K562 (cell line): Measurements from ENCODE around the gene GABPB2. TPM values are rescaled to one million over a fixed set of nuclear protein-coding genes. Genes with fewer than 3 reads are reported as not detected.
A peak's percentile ranks its signal among the peaks of the same experiment; 100 is the strongest.

ENCODE experiments used
- BRF2 ChIP-seq: IDR thresholded peaks from 3 replicates; pipeline ENCODE4 v1.6.1; 2011; ENCODE audit warnings: borderline replicate concordance, mild to moderate bottlenecking; ENCODE audit not compliant: insufficient read length, insufficient read depth
- CEBPB ChIP-seq: fragments of 450-650 bp; IDR thresholded peaks from 2 replicates; pipeline ENCODE4 v1.6.1; 2016; ENCODE audit warnings: missing genetic modification characterization, missing compliant biosample characterization
- CXXC5 ChIP-seq: fragments of 250-450 bp; sonication (Bioruptor Pico); IDR thresholded peaks from 2 replicates; pipeline ENCODE4 v1.8.0; 2022; ENCODE audit warnings: inconsistent platforms, mild to moderate bottlenecking, moderate library complexity
- HIVEP1 ChIP-seq: fragments of 250-450 bp; sonication (Bioruptor Pico); IDR thresholded peaks from 2 replicates; pipeline ENCODE4 v1.4.0; 2020; ENCODE audit warnings: mild to moderate bottlenecking
- MAFG ChIP-seq: fragments of 450-650 bp; conservative IDR thresholded peaks from 2 replicates; pipeline ENCODE4 v1.6.1; 2016; ENCODE audit warnings: missing genetic modification characterization, missing compliant biosample characterization
- MEF2D ChIP-seq: conservative IDR thresholded peaks from 2 replicates; pipeline ENCODE4 v1.6.1; 2016; ENCODE audit warnings: low read depth, missing genetic modification characterization, missing compliant biosample characterization
- MTA1 ChIP-seq: fragments of 450-650 bp; IDR thresholded peaks from 2 replicates; pipeline ENCODE4 v1.6.1; 2017; ENCODE audit warnings: borderline replicate concordance
- MTF1 ChIP-seq: fragments of 250-450 bp; sonication (Bioruptor Pico); IDR thresholded peaks from 2 replicates; pipeline ENCODE4 v1.9.0; 2021; ENCODE audit warnings: moderate library complexity, mild to moderate bottlenecking, inconsistent platforms, borderline replicate concordance
- MXI1 ChIP-seq: IDR thresholded peaks from 2 replicates; pipeline ENCODE4 v1.6.1; 2011; ENCODE audit warnings: low read depth, mild to moderate bottlenecking, improper control_type of control experiment, low read length
- MYNN ChIP-seq, 2 experiments: sonication (generic); formaldehyde crosslinking in 1 of 2; IDR thresholded peaks; 2 replicates each; pipeline versions ENCODE4 v1.5.0 to v1.6.1; 2016 to 2020; ENCODE audit warnings: antibody characterized with exemption in 1 of 2, missing genetic modification reagents in 1 of 2
- NCOA1 ChIP-seq: fragments of 450-650 bp; IDR thresholded peaks from 2 replicates; pipeline ENCODE4 v1.6.1; 2016; ENCODE audit warnings: low read depth
- NRF1 ChIP-seq, 2 experiments: fragments of 450-650 bp; IDR thresholded peaks in 1 of 2; conservative IDR thresholded peaks in 1 of 2; 2 replicates each; pipeline ENCODE4 v1.6.1; 2014; ENCODE audit warnings: mild to moderate bottlenecking in 2 of 2
- ZBTB34 ChIP-seq: fragments of 250-450 bp; sonication (Bioruptor Pico); IDR thresholded peaks from 2 replicates; pipeline ENCODE4 v1.8.0; 2021; ENCODE audit warnings: mild to moderate bottlenecking, moderate library complexity
- ZBTB49 ChIP-seq: sonication (generic); formaldehyde crosslinking; IDR thresholded peaks from 2 replicates; pipeline ENCODE4 v1.8.0; 2022; ENCODE audit warnings: missing genetic modification reagents, mild to moderate bottlenecking, borderline replicate concordance
- ZFP36 ChIP-seq: fragments of 150-350 bp; IDR thresholded peaks from 2 replicates; pipeline ENCODE4 v1.6.1; 2018; ENCODE audit warnings: low read length, low read depth; ENCODE audit not compliant: partially characterized antibody
- ZMIZ1 ChIP-seq, 2 experiments: fragments of 150-350 bp in 1 of 2; IDR thresholded peaks; 2 replicates each; pipeline ENCODE4 v1.6.1; 2012 to 2016; ENCODE audit warnings: low read depth in 2 of 2, low read length in 2 of 2, mild to moderate bottlenecking in 1 of 2, moderate library complexity in 1 of 2
- ZNF175 ChIP-seq: fragments of 200-800 bp; sonication (Bioruptor generic); IDR thresholded peaks from 2 replicates; pipeline ENCODE4 v1.6.1; 2016; ENCODE audit warnings: low read depth, mild to moderate bottlenecking, missing genetic modification characterization, missing compliant biosample characterization
- ZNF707 ChIP-seq: fragments of 250-450 bp; sonication (Bioruptor Pico); conservative IDR thresholded peaks from 2 replicates; pipeline ENCODE4 v1.8.0; 2022; ENCODE audit warnings: inconsistent platforms, mild to moderate bottlenecking, moderate library complexity
- polyA plus RNA-seq, 8 experiments: library from polyadenylated mRNA; depleted of rRNA in 4 of 8; stranded (reverse) in 5 of 8; unstranded in 3 of 8; fragments of >200 nt; fragmentation: Nextera tagmentation in 2 of 8; fragmentation: Illumina TruSeq in 1 of 8; extraction: Ambion mirVana in 2 of 8; extraction: Trizol in 1 of 8; gene quantifications; 2 replicates each; pipeline versions ENCODE4 v1.2.1 to v1.2.3, GENCODE V29; 2011 to 2014; ENCODE audit warnings: inconsistent platforms in 1 of 8, missing spikeins in 1 of 8
- total RNA-seq, 7 experiments: library from RNA; depleted of rRNA in 6 of 7; stranded (reverse); fragments of >200 nt in 6 of 7; fragmentation: Illumina TruSeq in 2 of 7; extraction: Trizol in 2 of 7; gene quantifications; 2 replicates each; pipeline versions ENCODE4 v1.2.1 to v1.2.3, GENCODE V29; 2011 to 2021; ENCODE audit warnings: low replicate concordance in 1 of 7

GABPB2 gene
- total and polyA plus RNA-seq, 9 of the 15 experiments (the other 6 are each of a cell fraction or from before 2014, with no cell fraction given) = 2.2 to 13.3 (median 6.1) TPM

GRCh38 chr1:151062741-151063371 lies 7.7 kb upstream of the GABPB2 start (continued):
- TF ChIP-seq ZNF707 (CRISPR knock-in tag) (no peak), CXXC5 (CRISPR knock-in tag) (peak; percentile 28; the same call in 1 of the 2 replicates), HIVEP1 (CRISPR knock-in tag) (no peak), MYNN (IDR thresholded peaks at IDR 0.05) (no peak), MYNN (CRISPR knock-in tag; IDR thresholded peaks at IDR 0.05) (no peak), NRF1 (conservative IDR thresholded peaks at IDR 0.05 in 1 of 2, IDR thresholded peaks at IDR 0.05 in 1 of 2) (0 out of 4 replicates have a peak, but pooled peaks of 1 of the 2 experiments have one; percentile 15), ZBTB49 (CRISPR knock-in tag) (no peak), MAFG (tag) (peak; percentile 53), MXI1 (no peak), MTA1 (peak; percentile 11; the same call in 1 of the 2 replicates), ZBTB34 (CRISPR knock-in tag) (no peak), NCOA1 (no peak), BRF2 (no peak), MTF1 (CRISPR knock-in tag) (peak; percentile 81; the same call in 1 of the 2 replicates), MEF2D (0 out of 2 replicates have a peak, but pooled peaks have one; percentile 42), ZNF175 (CRISPR knock-in tag) (no peak; the same call in 1 of the 2 replicates), CEBPB (tag) (peak; percentile 36; the same call in 1 of the 2 replicates), ZFP36 (peak; percentile 71), ZMIZ1 (IDR thresholded peaks at IDR 0.05; ENCODE audit: low read depth in 2 of 2, low read length in 2 of 2) (no peak)
